MM.1S (cell line): ENCODE measurements around the gene EPHX1.

Source experiments
- DNase-seq: peaks from one replicate; pipeline ENCODE4 v3.0.0-alpha.2; 2015
- H2AFZ ChIP-seq: fragments of 300-600 bp; sonication (generic); 2 replicates; pipeline ENCODE4 v1.6.0; 2016; ENCODE audit warnings: antibody characterized with exemption, low read length
- H3F3A ChIP-seq: fragments of 300-600 bp; sonication (generic); 2 replicates; pipeline ENCODE4 v1.6.1; 2016; ENCODE audit warnings: mild to moderate bottlenecking, antibody characterized with exemption, low read length, moderate library complexity, mixed read lengths; ENCODE audit not compliant: insufficient read depth
- H3K27ac ChIP-seq: fragments of 300-600 bp; sonication (generic); 2 replicates; pipeline ENCODE4 v1.5.1; 2016; ENCODE audit warnings: mild to moderate bottlenecking, low read length
- H3K27me3 ChIP-seq: fragments of 300-600 bp; sonication (generic); replicated peaks from 2 replicates; pipeline ENCODE4 v1.6.0; 2016; ENCODE audit warnings: low read length; ENCODE audit not compliant: insufficient read depth
- H3K36me3 ChIP-seq: fragments of 300-600 bp; sonication (generic); replicated peaks from 2 replicates; pipeline ENCODE4 v1.6.1; 2016; ENCODE audit warnings: mild to moderate bottlenecking, low read length, mixed read lengths; ENCODE audit not compliant: insufficient read depth
- H3K4me1 ChIP-seq: fragments of 300-600 bp; sonication (generic); 2 replicates; pipeline ENCODE4 v1.6.1; 2016; ENCODE audit warnings: low read length, mixed read lengths
- H3K4me2 ChIP-seq: fragments of 300-600 bp; sonication (generic); 2 replicates; pipeline ENCODE4 v1.6.0; 2016; ENCODE audit warnings: low read depth, low read length
- H3K4me3 ChIP-seq: fragments of 300-600 bp; sonication (generic); 2 replicates; pipeline ENCODE4 v1.5.1; 2016; ENCODE audit warnings: low read length, mixed read lengths
- H3K79me2 ChIP-seq: fragments of 300-600 bp; sonication (generic); 2 replicates; pipeline ENCODE4 v1.6.1; 2016; ENCODE audit warnings: mixed run types, low read length, mixed read lengths
- H3K9ac ChIP-seq: fragments of 300-600 bp; sonication (generic); 2 replicates; pipeline ENCODE4 v1.6.1; 2016; ENCODE audit warnings: low read length, mixed read lengths
- H3K9me2 ChIP-seq: fragments of 300-600 bp; sonication (generic); replicated peaks from 2 replicates; pipeline ENCODE4 v1.6.1; 2016; ENCODE audit warnings: mild to moderate bottlenecking, low read length, mixed read lengths; ENCODE audit not compliant: insufficient read depth
- H3K9me3 ChIP-seq: fragments of 300-600 bp; sonication (generic); replicated peaks from 2 replicates; pipeline ENCODE4 v1.6.1; 2016; ENCODE audit warnings: mild to moderate bottlenecking, low read length, mixed read lengths; ENCODE audit not compliant: insufficient read depth
- H4K20me1 ChIP-seq: fragments of 300-600 bp; sonication (generic); 2 replicates; pipeline ENCODE4 v1.6.1; 2016; ENCODE audit warnings: mild to moderate bottlenecking, low read length, moderate library complexity, mixed read lengths; ENCODE audit not compliant: insufficient read depth
- CTCF ChIP-seq: fragments of 300-600 bp; sonication (generic); IDR thresholded peaks from 2 replicates; pipeline ENCODE4 v1.5.1; 2016; ENCODE audit warnings: antibody characterized with exemption, low read length, mixed read lengths
- EZH2 ChIP-seq: fragments of 300-600 bp; sonication (generic); optimal IDR thresholded peaks from 2 replicates; pipeline ENCODE3; 2017; ENCODE audit warnings: low read depth, mild to moderate bottlenecking, antibody characterized with exemption, low read length, mixed read lengths
- EZH2phosphoT487 ChIP-seq: fragments of 300-600 bp; sonication (generic); IDR thresholded peaks from 2 replicates; pipeline ENCODE4 v1.6.1; 2018; ENCODE audit warnings: antibody characterized with exemption, low read length

The EPHX1 gene

GRCh38 chr1:225815526-225816178 lies 5.7 kb downstream of the EPHX1 start:
- Histone ChIP-seq H3F3A (0 out of 2 replicates have a peak, but pooled peaks cover 5% of the 10 kb centered on the region), H3K4me3 (no peak overlapping the region), H3K27ac (no peak overlapping the region), H3K9me3 (no peaks in the 10 kb centered on the region), H3K27me3 (no peaks in the 10 kb centered on the region), H3K36me3 (no peaks in the 10 kb centered on the region), H3K4me2 (no peak overlapping the region), H3K9ac (no peak overlapping the region), H4K20me1 (no peaks in the 10 kb centered on the region), H3K79me2 (peaks cover 5% of the 10 kb centered on the region; the same call in 1 of the 2 replicates), H2AFZ (no peak overlapping the region), H3K9me2 (no peaks in the 10 kb centered on the region), H3K4me1 (no peaks in the 10 kb centered on the region)
- no peak for DNase-seq
- no peak for TF ChIP-seq CTCF
- TF ChIP-seq EZH2 = no peak
- no peak for TF ChIP-seq EZH2phosphoT487

DNA sequence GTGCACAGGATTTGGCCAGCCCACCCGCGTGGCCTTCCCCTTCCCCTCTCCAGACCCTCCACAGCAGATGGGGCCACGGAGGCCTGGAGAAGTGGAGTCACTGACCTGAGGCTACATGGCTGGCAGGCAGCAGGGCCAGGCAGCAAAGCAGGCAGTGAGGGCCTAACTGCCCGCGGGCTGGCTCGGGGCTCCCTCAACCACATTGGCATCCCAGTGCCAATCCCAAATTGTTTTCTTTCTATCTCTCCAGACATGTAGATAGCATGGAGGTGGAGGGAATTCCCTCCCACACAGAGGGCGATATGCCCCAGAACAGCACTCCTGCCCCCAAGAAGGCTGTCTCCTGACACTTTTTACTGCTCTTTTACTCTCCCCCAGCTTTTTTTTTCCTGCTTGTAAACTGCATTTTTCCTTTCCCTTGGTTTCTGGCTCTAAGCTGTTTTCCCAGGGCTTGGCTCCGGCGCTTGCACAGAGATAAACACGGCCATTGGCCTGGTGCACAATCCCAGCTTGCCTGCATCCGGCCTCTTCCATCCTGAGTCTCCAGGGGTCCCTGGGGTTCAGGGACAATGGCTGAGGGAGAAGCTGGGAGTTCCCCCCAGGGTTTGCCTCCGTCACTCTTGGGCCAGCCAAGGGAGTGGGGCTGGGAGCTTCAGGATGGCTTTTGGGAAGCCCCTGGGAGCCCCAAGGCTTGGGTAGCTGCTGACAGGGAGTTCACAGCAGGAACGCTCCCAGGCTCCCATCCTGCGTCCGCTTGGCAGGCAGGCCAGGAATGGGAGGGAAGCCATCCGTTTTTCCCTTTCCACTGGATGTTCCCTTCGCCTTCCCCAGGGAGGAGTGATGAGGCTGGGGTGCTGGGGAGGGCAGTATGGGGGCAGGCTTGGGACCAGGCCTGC lies 7.0 kb downstream of the EPHX1 start:
- Histone ChIP-seq H3K79me2 (no peaks in the 10 kb centered on the region), H3K4me2 (no peak overlapping the region)

DNA sequence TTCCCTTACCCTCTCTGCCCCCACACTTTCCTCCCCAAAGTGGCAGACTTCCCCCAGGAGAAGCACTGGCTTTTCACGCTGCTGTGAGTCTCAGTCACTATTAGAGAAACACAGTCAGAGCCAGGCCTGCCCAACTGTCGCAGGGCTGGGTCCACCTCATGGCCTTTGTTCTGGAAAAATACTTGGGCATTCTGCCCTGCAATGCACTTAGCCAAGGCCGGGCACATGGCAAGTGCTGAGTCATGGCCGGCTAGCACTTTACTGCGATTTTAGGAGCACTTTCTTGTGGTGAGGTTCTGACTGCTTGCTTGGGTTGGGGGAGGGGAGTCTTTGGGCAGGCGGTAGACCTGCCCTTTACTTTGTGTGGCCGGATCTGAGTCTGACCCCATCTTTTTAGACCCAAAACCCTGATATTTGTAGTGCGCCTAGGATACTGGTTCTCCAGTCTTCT lies 7.7 kb downstream of the EPHX1 start:
- Histone ChIP-seq H4K20me1 (no peaks in the 10 kb centered on the region), H3K36me3 (no peaks in the 10 kb centered on the region), H3K4me1 (no peaks in the 10 kb centered on the region), H2AFZ (no peak overlapping the region), H3K4me3 (no peak overlapping the region), H3K9me2 (no peaks in the 10 kb centered on the region), H3K4me2 (no peak overlapping the region), H3K27ac (no peak overlapping the region), H3K27me3 (no peaks in the 10 kb centered on the region), H3K9me3 (no peaks in the 10 kb centered on the region), H3K79me2 (no peaks in the 10 kb centered on the region), H3K9ac (no peak overlapping the region), H3F3A (no peaks in the 10 kb centered on the region)
- TF ChIP-seq CTCF = no peak
- TF ChIP-seq EZH2 = no peak
- no peak for DNase-seq

More for the DNA sequence above, 7.0 kb downstream of the EPHX1 start:
- TF ChIP-seq EZH2phosphoT487 = no peak
- TF ChIP-seq EZH2 = no peak
- no peak for TF ChIP-seq CTCF
- Histone ChIP-seq H3K4me1 (no peaks in the 10 kb centered on the region), H3F3A (0 out of 2 replicates have a peak, but pooled peaks cover under 1% of the 10 kb centered on the region), H3K9me3 (no peaks in the 10 kb centered on the region), H3K36me3 (no peaks in the 10 kb centered on the region), H3K27ac (no peak overlapping the region), H3K9ac (no peak overlapping the region), H3K4me3 (no peak overlapping the region), H4K20me1 (no peaks in the 10 kb centered on the region), H2AFZ (no peak overlapping the region), H3K9me2 (no peaks in the 10 kb centered on the region), H3K27me3 (no peaks in the 10 kb centered on the region)
- DNase-seq = no peak
